ENCODE data around the gene PCARE. TPM values are rescaled to one million over a fixed set of nuclear protein-coding genes. Genes with fewer than 3 reads are reported as not detected.
"Not testable (repeated sequence)": the region's sequence is repeated elsewhere in the genome, so short reads cannot be mapped to it uniquely, and the experiment has no call there.

The PCARE gene
- polyA plus RNA-seq, 3 donors: 0.19 to 0.62 (median 0.20) TPM

DNA sequence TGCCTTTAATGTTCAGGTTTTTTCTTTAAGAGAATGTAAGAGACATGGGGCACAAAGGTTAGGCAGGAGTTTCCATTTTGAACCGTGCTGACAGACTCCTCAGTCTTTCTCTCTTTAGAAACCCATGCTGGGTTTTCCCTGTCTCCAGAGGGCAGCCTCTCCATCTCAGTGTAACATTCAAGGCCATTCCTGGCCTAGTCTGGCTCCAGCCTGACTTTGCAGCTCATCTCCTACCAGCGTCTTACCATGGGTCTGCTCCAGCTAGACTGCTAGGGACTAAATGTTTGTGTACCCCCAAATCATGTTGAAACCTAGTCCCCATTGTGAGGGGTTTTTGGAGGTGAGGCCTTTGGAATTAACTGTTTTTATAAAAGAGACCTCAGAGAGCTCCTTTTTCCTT is 31.1 kb upstream of the PCARE start:
- no peak for DNase-seq (ENCODE audit: extremely low read depth in 1 of 11, low read depth in 9 of 11, low spot score in 4 of 11)

DNA sequence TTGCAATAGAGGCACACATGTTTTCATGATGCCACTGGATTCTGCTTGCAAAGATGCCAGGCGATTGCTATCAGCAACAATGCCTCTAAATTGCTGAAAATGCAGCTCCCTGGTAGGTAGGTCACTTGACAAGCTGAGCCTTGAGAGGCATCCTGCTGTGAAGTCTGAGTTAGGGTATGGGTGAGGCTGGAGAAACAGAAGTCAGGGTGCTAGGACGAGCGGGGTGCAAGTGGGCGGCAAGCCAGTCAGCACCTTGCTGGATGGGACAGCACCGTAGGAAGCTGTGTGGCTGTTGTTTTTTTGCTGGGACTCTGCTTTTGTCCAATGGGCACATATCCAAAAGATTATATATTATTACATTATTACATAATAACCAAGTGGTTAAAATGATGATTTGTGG is 30.4 kb upstream of the PCARE start:
- DNase-seq (ENCODE audit: extremely low read depth in 1 of 11, low read depth in 9 of 11, low spot score in 4 of 11): no peak

DNA sequence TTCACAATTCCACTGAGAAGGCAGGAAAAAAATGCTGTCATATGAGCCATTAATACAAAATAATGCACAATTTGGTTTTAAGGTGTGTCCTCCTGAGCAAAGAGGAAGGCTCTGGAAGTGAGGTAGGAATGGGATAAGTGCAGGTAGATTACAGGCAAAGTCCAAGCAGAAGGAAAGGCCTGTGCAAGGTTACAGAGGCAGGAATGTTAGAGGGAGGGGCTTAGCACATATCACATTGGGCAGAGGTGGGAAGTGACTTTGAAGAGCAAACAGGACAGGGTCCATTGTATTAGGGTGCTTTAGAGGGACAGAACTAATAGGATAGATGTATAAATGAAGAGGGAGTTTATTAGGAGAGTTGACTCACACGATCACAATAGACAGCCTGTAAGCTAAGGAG is 26.2 kb upstream of the PCARE start:
- no peak for DNase-seq (ENCODE audit: extremely low read depth in 1 of 11, low read depth in 9 of 11, low spot score in 4 of 11)

DNA sequence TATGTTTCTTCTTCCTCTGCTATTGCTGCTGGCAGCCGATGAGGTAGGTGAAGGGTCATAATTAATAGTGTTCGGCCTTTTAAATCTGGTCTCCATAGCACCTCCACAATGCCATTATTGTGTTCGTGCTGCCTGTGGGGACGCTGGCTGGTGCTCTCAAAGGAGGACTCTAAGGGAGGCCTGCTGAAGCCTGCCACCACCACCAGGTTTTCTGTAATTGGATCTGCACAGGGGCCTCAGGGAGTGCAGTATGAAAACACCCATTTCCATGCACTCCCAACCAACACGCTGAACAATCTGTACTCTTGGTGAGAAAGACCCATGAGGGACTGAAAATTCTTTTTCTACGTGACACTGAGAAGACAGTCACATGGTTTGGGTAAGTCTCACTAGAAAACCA is 23.2 kb upstream of the PCARE start:
- no peak for DNase-seq (ENCODE audit: extremely low read depth in 1 of 11, low read depth in 9 of 11, low spot score in 4 of 11)

DNA sequence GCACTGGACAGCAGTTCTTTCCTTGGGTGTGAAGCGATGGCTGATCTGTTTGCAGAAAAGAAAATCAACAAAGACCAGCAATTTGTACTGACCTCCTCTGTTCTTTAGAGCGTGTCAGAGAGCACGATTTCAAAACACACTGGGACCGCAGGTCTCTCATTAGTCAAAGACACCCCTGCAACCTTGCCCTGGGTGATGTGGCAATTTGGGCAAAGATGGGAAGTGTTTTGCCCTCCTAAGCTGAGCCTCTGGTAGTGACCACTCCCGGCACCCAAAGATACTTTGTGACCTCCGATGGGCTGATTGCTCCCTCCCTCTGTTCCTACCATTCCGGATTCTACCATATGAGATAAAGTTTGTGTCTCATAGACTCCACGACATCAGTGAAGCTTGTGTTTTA is 22.6 kb upstream of the PCARE start:
- no peak for DNase-seq (ENCODE audit: extremely low read depth in 1 of 11, low read depth in 9 of 11, low spot score in 4 of 11)

DNA sequence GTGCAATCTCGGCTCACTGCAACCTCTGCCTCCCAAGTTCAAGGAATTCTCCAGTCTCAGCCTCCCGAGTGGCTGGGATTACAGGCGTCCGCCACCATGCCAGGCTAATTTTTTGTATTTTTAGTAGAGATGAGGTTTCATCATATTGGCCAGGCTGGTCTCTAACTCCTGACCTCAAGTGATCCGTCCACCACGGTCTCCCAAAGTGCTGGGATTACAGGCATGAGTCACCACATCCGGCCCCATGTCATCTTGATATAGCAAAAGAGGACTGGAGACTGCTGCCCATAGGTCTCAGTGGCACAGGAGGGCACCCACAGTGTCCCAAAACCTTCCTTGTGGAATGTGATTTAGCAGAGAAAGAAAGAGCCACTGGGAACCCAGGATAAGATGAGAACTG is 16.0 kb upstream of the PCARE start:
- DNase-seq (ENCODE audit: extremely low read depth in 1 of 11, low read depth in 9 of 11, low spot score in 4 of 11): not testable (repeated sequence)

DNA sequence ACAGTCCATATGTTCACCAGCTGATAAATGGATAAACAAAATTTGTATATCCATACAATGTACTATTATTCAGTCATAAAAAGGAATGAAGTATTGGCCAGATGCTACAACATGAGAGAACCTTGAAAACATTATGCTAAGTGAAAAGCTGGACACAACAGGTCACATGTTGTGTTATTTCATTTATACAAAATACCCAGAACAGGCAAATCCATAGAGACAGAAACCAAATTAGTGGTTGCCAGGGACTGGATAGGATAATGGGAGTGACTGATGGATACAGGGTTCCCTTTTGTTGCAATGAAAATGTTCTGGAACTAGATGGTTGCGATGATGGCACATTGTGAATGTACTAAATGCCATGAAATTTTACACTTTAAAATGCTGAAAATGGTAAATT is 10.2 kb upstream of the PCARE start:
- DNase-seq (ENCODE audit: extremely low read depth in 1 of 11, low read depth in 9 of 11, low spot score in 4 of 11): no peak

DNA sequence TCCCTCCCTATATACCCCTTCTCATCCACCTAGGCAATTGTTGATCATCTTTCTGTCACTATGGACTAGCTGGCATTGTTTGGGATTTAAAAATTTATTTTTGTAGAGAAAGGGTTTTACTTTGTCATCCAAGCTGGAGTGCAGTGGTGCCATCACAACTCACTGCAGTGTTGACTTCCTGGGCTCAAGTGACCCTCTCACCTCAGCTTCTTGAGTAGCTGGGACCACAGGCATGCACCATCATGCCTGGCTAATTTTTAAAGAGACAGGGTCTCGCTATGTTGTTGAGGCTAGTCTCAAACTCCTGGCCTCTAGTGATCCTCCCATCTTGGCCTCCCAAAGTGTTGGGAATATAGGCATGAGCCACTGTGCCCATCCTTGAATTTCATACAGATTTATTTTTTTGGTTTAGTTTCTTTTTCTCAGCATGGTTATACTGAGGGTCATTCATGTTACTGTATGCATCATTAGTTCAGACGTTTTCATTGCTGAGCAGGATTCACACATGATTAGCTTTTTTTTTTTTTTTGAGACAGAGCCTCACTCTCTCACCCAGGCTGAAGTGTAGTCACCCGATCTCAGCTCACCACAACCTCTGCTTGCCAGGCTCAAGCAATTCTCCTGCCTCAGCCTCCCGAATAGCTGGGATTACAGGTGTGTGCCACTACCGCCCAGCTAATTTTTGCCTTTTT is 8.6 kb upstream of the PCARE start:
- DNase-seq (ENCODE audit: extremely low read depth in 1 of 11, low read depth in 9 of 11, low spot score in 4 of 11): no peak

DNA sequence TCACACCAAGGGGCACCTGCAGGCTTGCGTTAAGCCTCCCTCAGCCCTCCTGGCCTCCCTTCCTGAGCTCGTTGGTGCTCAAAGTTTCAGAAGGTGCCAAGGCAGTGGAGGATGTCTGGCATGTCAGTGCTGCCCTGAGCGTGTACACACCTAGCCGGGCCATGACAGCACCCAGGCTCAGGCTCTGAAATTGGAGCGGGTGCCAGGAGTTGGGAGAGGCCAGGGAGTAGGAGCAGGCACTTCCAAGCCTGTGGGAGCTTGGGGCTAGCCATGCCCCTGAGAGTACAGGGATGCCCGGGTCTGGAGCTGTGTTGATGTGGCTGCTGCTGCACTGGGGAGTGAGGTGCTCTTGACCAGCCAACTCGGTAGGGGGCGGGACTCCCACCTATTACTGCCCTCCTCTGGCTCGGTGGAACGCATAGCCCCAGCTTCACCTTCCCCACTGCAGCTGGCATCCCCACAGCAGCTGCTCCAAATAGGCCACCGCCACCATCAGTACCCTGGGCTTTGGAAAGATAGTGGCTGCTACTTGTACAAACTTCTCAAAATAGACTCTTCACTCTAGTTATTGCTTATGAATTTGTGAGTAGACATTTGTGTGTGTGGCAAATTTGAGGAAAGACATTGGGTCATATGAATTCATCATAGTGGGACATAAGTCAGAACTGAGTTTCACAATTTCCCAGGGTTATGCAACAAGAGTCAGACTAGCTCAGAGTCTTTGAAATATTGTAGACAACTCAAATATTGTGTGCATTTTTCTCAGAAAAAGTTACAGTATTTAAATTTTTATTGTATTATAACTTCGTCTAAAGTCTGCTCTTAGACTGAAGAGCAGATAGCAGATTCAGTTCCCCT is 6.8 kb upstream of the PCARE start:
- no peak for DNase-seq (ENCODE audit: extremely low read depth in 1 of 11, low read depth in 9 of 11, low spot score in 4 of 11)

DNA sequence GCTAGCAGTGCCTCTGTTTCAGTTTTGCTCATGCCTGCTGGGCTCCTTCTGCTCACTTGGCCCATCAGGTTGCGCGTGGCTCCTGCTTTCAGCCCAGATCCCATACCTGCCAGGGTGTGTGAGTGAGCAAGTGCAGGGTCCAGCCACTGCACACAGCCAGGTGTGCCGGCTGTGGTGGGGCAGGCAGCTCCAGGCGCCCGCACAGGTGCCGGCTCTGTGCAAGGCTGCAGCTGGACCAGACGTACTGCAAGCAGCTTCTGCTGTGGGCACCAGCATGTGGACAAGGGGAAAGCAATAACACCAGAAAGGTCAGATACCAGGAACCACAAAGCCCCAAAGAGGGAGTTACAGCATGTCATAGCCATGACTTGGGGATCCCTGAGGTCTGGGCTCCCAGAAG is 5.6 kb upstream of the PCARE start:
- no peak for DNase-seq (ENCODE audit: extremely low read depth in 1 of 11, low read depth in 9 of 11, low spot score in 4 of 11)

DNA sequence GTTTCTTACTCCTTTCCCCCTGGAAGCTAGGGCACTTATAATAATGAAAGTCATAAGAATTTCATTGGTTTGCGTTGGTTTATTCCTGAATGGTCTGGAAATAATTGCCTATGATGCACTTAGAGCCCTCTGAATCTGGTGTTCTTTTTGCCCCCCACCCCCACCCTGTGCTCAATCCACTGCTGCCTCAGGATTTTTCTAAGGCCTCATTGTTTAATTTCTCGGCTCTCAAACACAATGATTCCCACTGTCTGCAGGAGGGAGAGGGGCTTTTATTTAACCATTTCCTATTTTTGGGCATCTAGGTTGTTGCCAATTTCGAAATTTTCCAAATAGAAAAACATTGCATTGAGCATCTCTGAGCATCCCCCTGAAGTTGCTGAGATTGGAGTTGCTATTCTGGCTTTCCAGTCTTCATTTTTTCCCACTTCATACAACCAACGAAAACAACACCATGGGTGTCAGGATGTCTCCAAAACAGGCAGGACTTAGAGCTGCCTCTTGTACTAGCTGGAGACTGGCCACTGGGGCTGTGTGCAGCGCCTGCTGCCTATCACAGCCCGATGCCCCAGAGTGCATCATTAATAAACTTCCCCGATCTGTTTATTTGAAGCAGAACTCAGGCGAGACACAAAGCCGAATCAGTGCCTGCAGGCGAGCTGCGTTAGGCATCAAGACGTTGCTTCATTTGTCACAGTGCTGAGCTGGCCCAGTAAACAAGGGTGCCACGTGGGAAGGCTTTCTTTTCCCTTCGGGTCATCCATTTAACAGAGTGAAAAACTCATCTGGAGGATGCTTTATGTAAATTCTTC is 1.8 kb upstream of the PCARE start:
- no peak for DNase-seq (ENCODE audit: extremely low read depth in 1 of 11, low read depth in 9 of 11, low spot score in 4 of 11)

DNA sequence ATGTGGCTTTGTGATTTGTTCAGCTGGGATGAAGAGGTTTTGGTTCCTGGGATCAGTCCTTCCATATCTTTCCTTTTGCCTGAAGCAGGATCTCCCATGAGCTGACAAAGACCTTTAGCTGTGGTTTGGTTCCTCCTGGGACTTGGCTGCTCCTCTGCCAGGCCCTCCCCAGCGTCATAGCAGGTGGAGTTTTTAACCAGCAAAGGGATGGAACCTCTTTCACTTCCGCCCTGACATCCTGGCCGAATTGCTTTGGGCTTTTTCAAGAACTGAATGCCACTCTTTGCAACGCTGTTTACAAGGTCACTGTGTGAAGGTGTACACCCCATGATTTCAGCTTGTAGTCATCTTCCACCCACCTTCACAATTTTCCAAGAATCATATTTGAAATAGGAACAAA is 390 bp downstream of the PCARE start:
- DNase-seq (ENCODE audit: extremely low read depth in 1 of 11, low read depth in 9 of 11, low spot score in 4 of 11): no peak

DNA sequence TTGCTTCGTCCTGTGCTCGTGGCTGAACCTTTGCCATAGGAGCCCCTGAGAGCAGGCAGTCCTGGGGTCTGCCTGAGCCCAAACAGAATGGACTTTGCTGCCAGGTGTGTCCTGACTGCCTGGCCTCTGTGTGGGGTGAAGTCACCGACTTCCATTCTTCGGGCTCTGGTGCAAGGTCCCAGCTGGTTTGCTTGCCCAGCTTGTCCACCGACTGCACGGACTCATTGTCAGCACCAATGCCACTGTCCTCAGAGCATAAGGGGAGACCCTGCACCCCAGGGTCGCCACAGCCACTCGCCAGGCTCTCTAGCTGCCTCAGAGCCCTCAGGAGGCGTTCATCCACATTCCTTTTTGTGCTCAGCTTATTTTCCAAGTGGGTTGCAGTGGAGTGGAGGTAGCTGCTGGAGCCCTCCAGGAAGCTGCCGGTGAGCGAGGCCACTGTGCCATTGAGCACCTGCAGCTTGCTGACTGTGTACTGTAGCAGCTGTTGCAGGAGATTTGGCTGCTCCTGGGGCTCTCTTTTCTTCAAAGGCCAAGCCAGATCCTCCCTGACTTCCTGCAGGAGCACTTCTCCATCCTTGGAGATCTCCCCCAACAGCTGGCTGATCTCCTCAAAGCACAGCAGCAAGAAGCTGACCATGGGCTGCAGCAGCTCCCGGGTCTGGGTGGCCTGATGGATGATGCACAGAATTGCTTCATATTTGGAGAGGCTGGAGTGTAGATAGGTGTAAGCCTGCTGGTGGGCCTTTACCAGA is 1.2 kb downstream of the PCARE start:
- no peak for DNase-seq (ENCODE audit: extremely low read depth in 1 of 11, low read depth in 9 of 11, low spot score in 4 of 11)

DNA sequence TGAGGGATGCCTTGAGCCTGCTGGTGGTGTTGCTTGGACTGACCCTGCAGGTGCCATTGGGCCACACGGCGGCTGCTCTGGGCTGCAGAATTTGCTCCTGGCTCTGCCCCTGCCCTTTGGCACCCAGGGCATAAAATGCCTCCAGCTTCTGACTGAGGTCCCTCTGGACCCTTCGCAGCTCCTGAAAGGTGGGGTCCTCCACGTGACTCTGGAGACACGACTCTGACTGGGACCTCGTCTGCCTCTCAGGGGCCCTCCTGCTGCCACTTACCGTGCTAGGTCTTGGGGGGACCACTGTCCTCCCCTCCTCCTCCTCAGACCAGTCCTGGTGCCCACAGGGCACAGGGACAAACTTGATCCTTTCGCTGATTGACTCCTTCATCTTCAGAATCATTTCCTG is 2.1 kb downstream of the PCARE start:
- no peak for DNase-seq (ENCODE audit: extremely low read depth in 1 of 11, low read depth in 9 of 11, low spot score in 4 of 11)

DNA sequence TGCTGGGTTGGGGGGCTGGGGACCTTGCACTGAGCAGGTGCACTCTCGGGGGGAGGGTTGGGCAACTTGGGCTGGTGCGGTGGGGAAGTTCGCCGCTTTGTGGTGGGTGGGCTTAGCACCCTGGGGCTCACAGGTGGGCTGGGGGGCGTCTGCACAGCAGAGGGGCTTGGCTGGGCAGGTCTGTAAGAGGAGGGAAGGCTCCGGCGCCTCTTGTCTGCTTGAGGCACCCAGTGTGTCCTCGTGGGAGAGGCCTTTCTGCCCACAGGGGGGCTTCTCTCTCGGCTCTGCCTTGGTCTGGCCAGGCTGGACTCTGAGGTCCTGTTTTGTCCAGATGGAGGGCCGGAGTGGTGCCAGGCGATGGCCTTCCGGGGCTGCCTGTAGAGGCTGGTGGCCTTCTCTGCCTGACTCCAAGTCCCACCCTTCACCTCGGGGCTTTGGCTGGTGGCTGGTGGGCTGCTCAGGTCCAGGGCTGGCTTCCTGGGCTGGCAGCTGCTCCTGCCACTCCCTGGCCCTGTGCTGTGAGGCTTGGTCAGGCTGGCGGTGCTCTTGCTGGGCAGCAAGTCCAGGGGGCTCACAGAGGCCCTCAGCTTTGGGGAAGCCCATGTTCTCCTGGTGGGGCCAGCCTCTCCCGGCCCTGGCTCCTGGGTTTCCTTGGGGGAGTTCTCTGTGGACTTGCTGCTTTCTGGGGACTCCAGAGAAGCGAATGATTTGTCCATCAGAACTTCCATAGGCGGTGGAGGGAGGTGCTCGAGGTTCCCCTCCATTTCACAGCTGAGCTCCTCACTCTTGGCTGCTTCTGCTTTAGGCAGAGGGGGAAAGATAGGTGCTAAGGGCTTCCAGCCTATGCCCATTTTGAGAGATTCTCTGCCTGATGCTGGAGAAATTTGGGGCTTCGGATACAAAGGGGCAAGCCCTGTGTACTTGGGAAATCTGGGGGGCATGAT is 3.0 kb downstream of the PCARE start:
- no peak for DNase-seq (ENCODE audit: extremely low read depth in 1 of 11, low read depth in 9 of 11, low spot score in 4 of 11)

DNA sequence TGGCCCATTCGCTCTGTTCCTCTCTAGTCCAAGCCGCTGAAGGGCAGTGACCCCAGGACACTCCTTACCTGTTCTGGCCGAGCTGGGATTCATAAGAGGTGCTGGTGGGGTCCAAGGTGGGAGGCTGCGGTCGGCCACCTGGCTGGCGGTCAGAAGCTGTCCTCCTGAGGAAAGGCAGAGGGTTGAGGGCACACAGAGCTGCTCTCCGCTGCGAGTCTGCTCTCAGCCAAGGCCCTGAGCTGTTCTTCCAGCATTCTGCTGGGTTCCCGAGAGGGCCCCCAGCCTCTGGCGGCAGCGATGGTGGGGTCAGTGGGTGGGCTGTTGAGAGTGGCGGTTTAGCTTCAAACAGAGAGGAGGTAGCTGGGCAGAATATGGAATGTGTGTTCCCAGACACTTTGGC is 3.8 kb downstream of the PCARE start:
- DNase-seq (ENCODE audit: extremely low read depth in 1 of 11, low read depth in 9 of 11, low spot score in 4 of 11): no peak

DNA sequence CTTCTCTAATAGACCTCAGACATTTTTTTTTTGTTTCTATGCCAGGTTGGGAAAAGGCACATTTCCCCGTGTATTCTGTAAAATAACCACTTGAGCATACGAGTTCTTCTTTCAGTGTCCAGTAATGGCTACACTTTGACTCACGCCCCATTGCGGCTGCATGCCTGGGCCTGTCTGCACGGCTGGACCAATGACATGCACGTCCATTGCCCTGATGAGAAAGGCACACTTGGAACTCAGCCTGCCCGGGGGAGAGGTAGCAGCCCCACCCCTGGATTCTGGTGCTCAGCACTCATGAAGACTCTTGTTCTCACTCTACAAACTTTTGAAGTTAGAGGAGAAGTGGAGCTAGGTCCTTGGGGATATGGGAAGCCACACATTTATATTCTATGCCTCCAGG is 5.8 kb downstream of the PCARE start:
- DNase-seq (ENCODE audit: extremely low read depth in 1 of 11, low read depth in 9 of 11, low spot score in 4 of 11): no peak

DNA sequence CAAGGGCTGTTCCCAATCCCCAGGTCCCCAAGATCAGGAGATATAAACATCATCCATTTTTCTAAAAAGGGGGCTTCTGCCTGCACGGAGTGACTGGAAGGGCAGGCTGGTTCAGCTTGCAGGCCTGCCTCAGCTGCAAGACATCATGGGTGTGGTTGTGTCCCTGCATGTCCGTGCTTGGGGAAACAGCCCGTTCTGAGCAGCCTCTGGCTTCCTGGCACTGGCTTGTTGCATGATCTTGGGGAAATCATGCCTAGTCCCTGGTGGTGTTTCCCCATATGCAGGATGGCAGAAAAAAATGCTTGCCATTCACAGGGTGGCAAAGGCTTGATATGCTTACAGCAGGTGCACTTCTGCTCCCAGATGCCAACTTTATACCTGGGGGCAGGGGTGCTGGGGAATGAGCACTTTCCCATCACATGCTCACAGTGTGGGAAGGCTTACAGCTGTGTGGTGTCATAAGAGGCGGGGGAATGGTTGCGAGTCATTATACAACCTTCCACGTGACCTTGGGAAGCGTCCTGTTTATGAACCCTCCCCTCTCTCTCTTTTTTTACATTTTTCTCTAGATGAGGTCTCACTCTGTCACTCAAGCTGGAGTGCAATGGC is 7.2 kb downstream of the PCARE start:
- no peak for DNase-seq (ENCODE audit: extremely low read depth in 1 of 11, low read depth in 9 of 11, low spot score in 4 of 11)
